ENCODE measurements around the gene HTRA1.

The HTRA1 gene

DNA sequence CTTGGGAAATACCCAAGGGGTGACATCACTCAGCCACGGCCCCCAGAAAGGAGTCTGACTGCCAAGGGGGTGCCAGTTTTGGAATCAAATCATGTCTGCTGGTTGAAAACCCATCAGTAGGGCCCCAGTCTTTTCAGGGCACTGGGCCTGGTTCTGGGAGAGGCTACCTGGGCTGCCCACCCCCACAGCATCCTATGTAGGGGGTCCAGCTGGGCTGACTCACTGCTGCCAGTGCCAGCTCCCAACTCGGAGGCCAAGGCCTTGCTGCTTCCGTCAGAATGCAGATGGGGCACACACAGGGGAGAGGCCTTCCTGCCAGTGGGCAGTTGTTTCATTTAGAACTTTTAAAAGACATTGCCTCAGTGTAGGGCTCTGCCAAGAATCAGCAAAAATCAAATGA is 59.7 kb downstream of the HTRA1 start:
- no peak for DNase-seq

DNA sequence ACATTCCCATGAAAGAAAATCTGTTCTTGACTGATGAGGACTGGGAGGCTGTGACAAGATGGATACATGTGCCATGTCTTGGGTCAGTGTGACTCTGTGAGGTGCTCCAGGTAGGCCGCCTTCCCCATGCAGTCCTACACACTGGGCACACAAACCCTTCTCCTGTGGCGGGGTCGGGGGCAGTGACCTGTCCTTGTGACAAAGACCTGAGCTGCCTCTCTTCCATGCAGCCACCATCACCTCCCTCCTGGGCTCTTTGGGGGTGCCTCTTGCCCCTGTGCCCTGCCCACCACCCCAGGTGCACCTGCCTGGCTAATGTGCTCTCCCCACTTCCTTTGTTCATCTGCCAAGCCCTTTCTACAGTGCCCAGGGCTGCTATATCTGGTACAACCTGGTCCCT is 63.5 kb downstream of the HTRA1 start:
- DNase-seq: no peak

DNA sequence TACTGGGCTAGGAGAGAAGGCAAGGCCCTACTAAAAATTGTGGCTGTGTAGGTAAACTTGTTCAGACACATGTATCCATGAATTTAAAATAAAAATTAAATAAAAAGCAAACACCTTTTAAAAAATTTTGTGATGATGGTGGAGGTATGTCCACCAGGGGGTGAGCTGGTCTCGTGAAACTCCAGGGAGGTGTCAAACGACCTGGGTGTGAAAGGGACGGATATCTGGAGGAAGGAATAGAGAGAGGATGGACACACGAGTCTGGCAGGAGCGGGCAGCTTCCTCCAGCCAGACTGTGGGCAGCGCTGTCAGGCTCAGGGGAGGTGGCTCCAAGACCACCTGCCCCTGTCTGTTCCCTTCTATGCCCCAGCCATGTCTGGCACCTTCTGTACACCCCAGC is 64.4 kb downstream of the HTRA1 start:
- no peak for DNase-seq

DNA sequence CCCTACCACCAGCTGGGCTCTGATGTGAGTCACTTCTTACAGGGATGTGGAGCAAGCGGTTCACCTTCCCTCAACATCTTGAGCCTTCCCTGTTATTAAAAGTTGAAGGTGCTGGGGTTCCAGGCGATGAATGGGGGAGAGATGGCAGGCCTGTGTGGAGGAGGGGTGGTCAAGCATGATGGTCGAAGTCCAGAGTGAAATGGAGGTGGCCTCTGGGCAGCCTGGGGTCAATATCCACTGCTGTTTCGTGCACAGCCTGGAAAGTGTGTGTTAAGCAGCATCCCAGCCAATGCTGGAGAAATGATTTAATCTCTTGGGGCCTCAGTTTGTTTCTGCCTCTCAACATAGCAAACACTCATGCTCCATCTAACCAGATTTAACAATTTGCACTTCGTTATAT is 65.5 kb downstream of the HTRA1 start:
- no peak for DNase-seq

DNA sequence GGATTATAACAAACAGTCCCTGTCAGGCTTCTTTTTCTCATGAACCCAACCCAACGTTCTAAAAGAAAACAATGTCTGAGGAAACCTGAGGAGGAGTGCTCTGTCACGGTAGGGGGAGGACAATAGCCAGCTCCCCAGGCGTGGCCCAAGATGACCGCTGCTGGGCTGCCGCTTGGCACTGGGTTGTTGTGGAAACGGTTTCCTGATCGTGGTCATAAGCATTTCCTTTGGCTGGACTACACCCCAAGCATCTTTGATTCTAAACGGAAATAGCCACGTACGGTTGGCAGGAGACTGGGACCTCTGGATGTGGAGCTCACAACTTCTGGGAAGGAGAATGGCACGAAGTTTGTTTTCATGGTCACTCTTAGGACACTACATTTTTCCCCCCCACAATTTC is 68.8 kb downstream of the HTRA1 start:
- DNase-seq: no peak

DNA sequence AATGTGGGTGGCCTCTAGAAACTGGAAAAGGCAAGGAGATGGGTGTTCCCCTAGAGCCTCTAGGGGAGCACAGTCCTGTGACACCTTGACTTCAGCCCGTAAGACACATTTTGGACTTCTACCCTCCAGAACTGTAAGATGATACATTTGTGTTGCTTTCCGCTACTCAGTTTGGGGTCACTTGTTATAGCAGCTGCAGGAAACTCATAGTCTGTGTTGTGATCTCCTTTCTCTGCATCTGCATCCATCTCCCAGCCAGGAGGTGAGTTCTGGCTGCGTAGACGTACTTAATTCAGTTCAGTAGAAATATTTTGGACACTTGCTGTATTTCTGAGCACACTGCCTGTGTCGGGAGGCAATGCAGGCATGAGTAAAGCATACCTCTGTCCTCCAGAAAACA is 69.9 kb downstream of the HTRA1 start:
- DNase-seq: no peak

DNA sequence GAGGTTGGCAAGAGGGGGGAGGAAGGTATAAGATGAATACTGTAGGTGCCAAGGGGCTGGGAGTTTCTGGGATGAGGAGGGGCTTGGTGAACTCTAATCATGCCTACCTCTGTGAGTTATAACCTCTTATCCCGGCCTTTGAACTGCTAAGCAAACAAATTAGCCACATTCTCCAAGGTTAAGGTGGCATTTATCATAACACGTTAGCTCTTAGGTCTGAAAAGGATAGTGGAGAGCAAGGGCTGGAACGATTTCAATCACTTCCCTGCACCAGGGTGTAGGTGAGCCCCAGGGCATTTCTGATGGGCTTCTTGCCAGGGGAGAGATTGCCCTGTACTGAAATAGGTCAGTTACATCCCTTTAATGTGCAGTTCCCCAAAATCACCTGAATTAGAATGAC is 70.6 kb downstream of the HTRA1 start:
- DNase-seq: no peak

DNA sequence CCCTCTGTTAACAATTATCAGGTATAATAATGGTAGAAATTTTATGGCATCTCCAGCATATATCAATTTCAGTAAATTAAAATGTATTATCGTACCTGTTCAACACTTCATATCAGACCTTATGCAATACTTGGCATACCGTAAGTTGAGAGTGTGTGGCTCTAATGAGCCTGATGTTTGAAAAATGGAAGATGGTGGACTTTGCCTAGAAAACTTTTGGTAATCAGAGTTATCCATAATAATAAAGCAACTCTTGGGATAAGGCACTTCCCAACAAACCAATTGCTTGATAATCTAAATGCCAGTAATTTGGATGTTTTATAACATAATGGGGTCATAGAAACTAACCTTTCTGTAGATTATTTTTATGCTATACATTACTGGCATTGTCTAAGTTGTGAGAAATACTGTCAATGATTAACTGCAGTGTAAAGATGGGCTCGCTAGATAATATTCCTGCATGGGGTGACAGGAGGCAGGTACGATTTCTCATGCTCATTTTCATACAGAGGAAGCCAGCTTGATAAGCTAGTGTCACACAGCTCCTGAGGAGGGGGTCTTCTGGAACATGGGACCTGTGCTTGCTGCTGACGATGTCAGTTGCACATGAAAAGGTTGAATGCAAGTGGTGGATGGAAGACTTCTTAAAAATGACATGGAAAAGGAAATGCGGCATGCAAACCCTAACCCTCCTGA is 71.4 kb downstream of the HTRA1 start:
- no peak for DNase-seq

DNA sequence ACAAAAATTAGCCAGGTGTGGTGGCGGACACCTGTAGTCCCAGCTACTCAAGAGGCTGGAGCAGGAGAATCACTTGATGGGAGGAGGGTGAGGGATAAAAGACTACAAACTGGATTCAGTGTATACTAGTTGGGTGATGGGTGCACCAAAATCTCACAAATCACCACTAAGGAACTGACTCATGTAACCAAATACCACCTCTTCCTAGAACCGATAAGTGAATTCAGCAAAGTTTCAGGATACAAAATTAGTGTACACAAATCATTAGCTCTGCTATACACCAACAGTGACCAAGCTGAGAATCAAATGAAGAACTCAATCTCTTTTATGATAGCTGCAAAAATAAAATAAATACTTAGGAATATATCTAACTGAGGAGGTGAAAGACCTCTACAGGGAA is 76.2 kb downstream of the HTRA1 start:
- DNase-seq: no peak

DNA sequence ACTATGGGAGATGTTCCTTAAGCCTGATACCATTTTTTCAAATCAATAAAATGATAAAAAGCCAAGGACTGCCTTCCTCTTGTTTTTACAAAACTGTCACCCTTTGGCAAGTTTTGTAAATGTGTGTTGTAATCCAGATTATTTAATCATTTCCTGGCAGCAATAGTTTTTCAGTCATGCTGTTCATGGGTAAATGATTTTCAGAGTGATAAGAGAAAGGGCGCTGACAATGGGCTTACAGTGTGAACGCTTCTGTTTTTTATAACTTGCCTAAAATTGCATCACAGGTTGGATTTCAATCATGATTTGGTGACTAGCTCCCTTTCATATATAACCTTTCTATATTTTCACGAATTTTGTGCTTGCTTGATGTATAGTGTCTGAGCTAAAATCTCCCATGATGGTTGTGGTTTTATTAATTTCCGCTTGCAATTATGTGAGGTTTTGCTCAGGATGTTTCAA is 80.2 kb downstream of the HTRA1 start:
- no peak for DNase-seq

DNA sequence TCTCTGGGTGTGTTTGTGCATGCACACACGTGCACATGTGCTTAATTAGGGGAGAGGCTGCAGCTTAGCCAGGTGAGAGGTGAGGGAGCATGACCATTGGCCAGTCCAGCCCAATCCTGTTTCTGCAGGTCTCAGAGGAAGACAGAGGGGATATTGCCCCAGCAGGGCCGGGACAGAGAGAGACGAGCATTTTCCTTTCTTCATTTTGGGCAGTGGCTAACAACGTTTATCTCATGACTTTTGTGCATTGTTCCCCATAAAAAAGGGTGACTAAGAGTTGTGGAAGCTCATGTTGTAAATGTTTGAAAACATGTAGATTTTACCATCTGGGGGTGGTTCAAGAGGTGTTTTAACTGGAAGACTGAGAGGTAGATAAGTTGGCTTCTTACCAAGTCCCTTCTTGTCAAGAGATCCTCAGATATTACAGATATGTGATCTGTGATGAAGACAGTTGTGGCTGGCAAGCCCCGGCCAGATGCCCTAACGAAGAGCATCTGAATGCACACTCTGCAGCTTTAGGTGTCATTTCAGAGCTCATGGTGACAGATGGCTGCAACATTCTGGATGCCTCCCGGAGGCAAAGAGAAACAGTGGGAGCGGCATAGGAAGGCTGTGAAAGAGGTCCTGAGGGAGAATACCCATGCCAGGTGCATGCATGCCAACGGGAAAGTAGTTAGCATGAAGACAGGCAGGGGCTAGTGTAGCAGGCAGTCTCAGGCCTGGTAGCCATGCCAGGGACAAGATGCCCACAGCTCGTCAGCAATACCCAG is 82.5 kb downstream of the HTRA1 start:
- no peak for DNase-seq

DNA sequence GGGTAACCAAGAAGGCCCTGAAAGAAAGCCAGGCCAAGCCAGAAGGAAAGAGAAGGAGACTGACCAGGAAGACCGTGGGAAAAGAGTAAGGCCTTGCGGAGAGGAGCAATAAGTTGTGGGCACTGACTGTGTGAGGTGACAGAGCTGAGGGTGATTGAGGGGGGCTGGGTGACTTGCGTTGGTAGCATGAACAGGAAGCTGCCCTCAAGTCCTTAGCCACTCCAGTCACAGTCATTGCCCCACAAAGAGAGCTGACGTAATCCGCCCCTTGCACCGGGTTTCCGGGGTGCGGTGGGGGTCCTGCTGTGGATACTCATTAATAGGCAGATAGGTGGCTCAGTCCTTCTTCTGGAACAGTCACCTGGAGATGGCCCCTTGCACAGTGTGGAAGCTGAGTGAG is 83.1 kb downstream of the HTRA1 start:
- DNase-seq: no peak

DNA sequence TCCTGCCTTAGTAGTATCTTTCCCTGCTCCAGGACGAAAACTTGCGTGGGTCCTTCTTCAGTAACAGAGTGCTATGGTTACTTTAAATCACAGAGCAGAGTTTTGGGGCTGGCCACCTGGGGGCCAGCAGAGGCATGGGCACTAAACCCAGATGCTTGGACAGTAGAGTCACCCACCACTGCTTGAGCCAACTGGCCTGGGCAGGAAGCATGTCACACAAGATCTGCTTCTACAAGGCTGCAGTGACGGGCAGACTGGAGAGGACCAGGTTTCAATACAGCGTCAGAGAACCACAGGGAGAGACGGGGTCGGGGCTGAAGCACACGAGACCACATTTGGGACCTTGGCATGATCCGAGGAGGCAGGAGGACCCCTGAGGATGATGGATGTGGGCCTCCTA is 84.9 kb downstream of the HTRA1 start:
- DNase-seq: no peak

DNA sequence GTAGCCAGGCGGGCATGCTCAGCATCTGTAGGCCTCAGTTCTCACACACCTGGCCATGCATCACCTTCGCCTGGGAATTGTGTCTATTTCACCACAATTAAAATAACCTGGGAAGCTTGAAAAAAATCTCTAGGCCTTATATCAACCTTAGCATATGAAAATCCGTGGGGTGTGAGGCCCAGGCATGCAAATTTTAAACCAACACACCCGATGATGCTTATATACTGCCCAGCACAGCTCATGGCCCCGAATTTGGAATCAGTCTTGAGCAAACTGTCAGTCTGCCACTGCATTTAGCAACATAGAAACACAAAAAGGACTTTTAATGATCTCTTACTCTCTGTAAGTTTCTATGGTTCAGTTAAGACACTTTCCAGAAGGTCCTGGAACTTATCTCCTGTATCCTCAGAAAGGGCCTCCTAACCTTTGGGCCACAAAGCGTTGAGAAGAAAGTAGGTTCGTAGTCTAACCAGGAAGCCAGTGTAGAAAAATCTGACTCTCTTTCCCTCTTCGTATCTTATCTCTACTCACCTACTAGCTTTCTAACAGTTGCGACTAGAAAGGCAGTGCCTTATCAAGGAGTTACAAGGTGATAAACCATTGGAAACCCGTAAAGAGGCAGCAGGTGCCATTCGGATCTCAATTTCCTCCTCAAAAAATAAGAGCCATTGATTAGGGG is 87.2 kb downstream of the HTRA1 start:
- DNase-seq: no peak

DNA sequence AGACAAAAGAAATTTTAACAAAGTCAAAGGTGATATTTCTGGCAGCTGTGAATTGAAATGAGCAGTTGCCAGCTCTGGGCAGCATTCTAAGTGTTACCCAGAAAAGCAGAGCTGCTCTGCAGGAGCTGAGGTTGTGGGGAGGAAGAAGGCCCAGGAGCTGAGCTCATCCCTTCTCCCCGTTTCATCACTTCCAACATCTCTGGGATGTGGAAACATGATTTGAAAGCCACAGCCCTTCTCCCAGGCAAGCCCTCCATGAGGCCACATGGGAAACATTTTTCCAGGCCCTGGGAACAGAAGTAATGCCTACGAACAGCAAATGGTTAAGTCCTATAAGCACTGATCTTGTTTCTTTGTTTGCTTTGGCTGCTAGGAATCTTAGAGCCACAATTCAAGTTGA is 88.3 kb downstream of the HTRA1 start:
- DNase-seq: no peak

DNA sequence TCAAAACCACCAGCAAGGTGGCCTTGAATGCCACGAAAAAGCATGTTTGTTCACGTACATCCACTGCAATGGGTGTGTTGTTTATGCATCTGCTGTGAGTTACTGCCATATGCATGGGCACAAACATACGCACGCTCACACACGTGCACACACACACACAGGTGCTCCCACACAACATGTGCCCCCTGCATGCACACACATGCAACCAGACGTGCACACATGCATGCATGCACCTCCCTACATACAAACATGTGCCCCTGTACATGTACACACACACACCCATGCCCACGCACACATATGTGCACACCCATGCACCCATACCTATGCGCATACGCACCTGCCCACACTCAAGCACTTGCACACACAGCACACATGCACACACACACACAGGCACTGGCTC is 89.1 kb downstream of the HTRA1 start:
- DNase-seq: no peak

DNA sequence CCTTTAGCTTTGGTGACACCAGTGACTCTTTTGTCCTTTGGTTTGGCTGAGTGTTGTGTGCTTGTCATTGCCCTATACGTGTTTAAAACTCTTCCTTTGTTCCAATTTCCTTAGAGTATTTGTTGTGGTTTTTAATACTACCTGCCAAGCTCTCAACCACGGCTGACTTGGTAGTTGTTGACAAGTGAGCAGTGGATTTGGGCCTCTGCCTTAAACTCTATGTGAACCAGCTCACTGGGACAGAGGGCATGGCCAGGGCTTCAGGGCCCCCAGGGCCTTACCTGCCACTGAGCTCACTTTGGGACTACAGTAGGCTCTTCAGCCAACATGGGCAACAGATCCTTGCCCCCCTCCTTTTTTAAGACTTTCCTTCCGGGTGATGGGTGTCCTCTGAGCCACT is 89.6 kb downstream of the HTRA1 start:
- DNase-seq: no peak

DNA sequence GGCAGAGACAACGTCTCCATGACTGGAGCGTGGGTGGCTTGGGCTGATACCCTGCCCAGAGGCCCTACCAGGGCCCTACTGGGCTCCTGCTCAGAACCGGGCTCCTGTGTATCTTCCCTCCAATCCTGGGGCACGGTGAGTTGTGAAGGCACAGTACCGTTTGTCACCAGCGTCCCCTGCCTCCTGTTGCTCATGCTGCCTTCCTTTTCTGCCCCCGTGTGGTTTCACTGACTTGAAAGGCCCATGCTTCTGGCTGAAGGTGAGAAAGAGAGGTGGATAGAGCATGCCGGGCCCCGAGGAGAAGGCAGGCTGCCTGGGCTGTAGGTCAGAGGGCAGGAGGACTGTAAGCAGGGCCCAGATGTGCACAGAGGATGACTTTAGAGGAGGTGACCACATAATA is 90.1 kb downstream of the HTRA1 start:
- DNase-seq: no peak

DNA sequence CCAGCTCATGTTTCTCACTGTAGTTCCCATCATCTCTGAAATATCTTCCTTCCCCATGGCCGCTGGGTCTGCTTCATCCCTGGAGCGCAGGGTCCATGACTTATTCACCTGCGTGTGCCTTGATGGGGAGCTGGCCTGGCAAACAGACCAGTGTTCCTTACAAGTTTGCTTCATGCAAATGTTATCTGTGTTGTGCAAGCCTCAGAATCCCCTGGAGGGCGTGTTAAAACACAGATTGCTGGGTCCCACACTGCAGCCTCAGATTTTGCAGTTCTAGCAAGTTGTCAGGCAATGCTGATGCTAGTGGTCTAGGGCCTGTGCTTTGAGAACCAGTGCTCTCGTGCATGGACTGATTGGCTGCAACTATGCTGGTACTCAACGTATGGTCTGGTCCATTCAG is 92.0 kb downstream of the HTRA1 start:
- DNase-seq: no peak

DNA sequence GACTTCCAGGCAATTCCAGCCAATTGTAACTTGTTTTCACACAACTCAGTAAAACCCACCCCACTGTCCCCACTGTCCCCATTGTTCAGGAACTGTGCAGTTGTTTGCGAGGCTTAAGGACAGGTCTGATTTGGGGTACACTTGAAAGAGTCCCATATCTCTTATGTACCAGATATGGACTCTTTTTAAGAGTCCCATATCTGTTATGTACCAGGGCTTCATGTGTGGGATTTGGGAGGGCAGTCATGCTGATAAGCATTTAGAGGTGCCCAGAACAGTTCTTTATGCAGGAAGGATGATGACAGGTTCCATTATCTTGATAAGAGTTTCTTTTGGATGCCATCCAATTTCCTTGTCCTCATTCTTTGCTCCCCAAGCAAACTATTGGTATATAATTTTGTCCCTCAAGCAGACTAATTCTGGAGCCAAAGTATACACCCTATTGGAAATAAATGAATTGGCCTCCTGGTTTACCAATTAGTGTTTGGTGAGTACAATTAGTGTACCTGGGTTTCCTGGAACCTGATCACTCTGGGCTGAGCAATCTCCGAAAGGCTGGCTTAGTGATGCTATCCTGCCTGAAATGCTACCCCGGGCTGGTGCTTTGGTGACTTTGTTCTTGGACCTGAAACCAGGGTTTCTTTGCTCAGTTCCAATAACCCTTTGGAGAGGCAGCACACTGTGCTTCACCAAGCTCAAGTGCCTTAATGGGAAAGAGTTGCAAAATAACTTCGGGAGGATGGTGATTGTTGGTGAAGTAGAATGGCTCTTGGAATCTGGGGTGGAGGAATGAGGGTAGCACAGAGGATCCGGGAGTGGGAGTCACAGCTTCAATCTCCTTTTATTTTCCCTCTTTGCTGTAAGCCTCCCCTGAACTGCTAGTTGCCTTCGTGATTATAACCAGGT is 93.0 kb downstream of the HTRA1 start:
- DNase-seq: no peak

DNA sequence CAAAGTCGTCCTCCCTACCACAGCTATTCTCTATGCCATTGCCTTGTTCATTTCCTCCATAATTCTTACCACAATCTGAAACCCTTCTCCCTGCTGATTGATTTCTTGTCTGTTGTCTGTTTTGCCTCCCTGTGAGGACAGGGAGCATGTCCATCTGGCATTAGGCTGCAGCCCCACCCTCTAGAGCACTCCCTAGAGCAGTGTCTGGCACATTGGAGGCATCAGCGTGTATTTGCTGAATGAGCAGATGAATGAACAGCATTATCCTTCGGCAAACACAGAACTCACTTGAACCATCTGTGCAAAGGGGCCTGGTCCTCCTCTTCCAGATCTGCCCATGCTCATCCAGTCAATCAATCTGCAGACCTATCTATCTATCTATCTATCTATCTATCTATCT is 94.1 kb downstream of the HTRA1 start:
- DNase-seq: no peak

DNA sequence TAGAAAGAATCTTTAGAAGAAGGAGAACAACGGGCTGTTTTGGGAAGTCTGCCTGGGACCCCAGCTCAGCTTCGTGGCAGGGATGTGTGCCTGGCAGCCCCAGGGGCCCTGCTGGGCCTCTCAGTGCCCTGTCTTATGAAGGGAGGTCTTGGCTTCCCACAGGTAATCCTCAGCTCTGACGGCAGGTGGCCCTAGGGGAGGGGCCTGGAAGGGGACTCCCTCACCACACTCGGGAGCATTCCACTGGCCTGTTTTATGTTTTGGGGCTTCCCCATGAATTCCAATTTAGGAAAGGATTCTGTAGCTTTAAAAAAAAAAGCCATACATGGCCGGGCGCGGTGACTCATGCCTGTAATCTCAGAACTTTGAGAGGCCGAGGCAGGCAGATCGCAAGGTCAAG is 96.2 kb downstream of the HTRA1 start:
- DNase-seq: no peak

DNA sequence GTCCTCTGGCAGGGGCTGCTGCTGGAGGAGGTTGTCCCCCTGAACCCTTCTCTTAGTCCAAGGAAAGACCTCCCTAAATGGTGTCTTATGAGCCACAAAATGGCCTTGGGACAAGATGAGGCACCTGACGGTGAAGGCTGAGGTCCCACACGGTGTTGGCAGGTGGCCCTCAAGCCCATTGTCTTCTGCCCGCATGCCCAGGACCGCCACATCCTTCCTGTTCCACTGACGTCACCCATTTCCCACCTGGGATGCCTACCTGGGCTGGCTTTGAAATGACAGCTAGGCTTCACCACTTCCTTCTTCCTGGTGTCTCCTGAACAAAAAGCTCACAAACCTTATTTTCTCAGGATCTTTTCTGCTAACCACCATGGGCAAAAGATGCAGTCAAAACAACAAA is 97.1 kb downstream of the HTRA1 start:
- DNase-seq: no peak
